ENCODE results near the gene SUMF2.

GRCh38 chr7:56063882-56064625 is at the start of gene SUMF2:
- TF ChIP-seq CTCF (tag by site-specific recombination; IDR thresholded peaks at IDR 0.05) = peak; percentile 82
- no peak for TF ChIP-seq YY1 (tag by site-specific recombination; IDR thresholded peaks at IDR 0.05)
- no peak for TF ChIP-seq ZNF18 (tag by site-specific recombination; IDR thresholded peaks at IDR 0.05)
- no peak for TF ChIP-seq ZBTB49 (tag by site-specific recombination; IDR thresholded peaks at IDR 0.05; ENCODE audit: low read depth)
- TF ChIP-seq SP3 (tag by site-specific recombination; IDR thresholded peaks at IDR 0.05) = no peak
- TF ChIP-seq ZNF449 (tag by site-specific recombination; IDR thresholded peaks at IDR 0.05) = no peak
- no peak; the same call in 1 of the 2 replicates for TF ChIP-seq PRDM10 (tag by site-specific recombination; IDR thresholded peaks at IDR 0.05)
- TF ChIP-seq REST (tag by site-specific recombination; IDR thresholded peaks at IDR 0.05) = no peak
- no peak for TF ChIP-seq BCL11A (tag by site-specific recombination; IDR thresholded peaks at IDR 0.05; ENCODE audit: low read depth)
- TF ChIP-seq HIC1 (tag by site-specific recombination; IDR thresholded peaks at IDR 0.05) = no peak
- no peak for TF ChIP-seq ZNF777 (tag by site-specific recombination; IDR thresholded peaks at IDR 0.05; ENCODE audit: borderline replicate concordance)
- peak; percentile 49; the same call in 1 of the 2 replicates for TF ChIP-seq ZNF629 (tag by site-specific recombination; IDR thresholded peaks at IDR 0.05)
- no peak for TF ChIP-seq ZNF169 (tag by site-specific recombination; IDR thresholded peaks at IDR 0.05)

All from HEK293 (cell line).